OCI-LY7 (cell line): Measurements from ENCODE around the gene RIN1.

Source experiments
- EZH2phosphoT487 ChIP-seq: fragments of 200-600 bp; sonication (generic); IDR thresholded peaks from 2 replicates; pipeline ENCODE4 v1.6.1; 2018; ENCODE audit warnings: low read depth, borderline replicate concordance, mild to moderate bottlenecking, mixed run types, antibody characterized with exemption, low read length, moderate library complexity, mixed read lengths
- TF ChIP-seq, protein P1 (sequence below): fragments of 200-600 bp; sonication (generic); conservative IDR thresholded peaks from 2 replicates; pipeline ENCODE4 v1.5.1; 2014; ENCODE audit warnings: mild to moderate bottlenecking, antibody characterized with exemption, low read length, moderate library complexity, mixed read lengths

DNA sequence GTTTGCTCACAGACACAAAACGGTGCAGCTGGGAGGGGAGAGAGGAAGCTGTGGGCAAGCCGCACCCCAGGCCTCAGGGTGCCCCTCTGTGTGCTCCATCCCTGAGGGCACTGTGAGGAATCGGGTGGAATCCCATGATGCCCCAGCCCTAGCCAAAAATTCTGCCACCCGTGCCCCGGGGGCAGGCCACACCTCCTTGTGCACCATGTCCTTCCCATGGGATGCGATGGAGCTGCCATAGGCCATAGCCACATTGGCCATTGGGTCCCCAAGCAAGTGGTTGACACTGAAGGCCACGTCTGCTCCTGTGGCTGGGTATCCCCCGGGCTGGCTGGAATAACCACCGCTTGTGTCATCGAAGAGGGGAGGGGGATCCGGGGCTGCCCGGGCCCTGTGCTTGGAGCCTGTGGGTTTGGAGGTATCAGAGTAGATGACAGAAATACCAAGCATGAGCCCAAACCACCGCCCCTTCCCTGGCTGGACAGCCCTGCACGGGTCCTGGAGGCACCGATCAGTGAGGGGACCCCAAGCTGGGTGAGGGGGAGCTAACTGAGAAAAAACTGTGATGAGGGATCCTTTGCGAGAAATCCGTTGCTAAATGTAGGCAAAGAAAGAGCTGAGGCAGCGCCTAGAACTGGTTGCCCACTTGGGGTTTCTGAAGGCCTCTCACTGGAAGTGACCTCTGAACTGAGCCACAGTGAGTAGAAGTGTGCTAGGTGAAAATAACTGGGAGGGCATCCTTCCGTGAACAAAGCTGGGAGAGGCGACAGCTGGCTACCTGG, 48.2 kb downstream of the RIN1 start:
- TF ChIP-seq, protein P1, sequence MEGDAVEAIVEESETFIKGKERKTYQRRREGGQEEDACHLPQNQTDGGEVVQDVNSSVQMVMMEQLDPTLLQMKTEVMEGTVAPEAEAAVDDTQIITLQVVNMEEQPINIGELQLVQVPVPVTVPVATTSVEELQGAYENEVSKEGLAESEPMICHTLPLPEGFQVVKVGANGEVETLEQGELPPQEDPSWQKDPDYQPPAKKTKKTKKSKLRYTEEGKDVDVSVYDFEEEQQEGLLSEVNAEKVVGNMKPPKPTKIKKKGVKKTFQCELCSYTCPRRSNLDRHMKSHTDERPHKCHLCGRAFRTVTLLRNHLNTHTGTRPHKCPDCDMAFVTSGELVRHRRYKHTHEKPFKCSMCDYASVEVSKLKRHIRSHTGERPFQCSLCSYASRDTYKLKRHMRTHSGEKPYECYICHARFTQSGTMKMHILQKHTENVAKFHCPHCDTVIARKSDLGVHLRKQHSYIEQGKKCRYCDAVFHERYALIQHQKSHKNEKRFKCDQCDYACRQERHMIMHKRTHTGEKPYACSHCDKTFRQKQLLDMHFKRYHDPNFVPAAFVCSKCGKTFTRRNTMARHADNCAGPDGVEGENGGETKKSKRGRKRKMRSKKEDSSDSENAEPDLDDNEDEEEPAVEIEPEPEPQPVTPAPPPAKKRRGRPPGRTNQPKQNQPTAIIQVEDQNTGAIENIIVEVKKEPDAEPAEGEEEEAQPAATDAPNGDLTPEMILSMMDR = no peak
- TF ChIP-seq EZH2phosphoT487 = no peak
